ENCODE data around the gene TEAD4.

- no peak for TF ChIP-seq CTCF (IDR thresholded peaks at IDR 0.05)
- TF ChIP-seq POLR2A (IDR thresholded peaks at IDR 0.05), result no peak
Observed at GRCh38 chr12:3054374-3054773, 95.2 kb downstream of the TEAD4 start.
